ENCODE data around the gene CEP162.

GRCh38 chr6:84166395-84166794, 61.0 kb downstream of the CEP162 start:
- no peak for TF ChIP-seq POLR2A (IDR thresholded peaks at IDR 0.05)
- TF ChIP-seq, protein P1, sequence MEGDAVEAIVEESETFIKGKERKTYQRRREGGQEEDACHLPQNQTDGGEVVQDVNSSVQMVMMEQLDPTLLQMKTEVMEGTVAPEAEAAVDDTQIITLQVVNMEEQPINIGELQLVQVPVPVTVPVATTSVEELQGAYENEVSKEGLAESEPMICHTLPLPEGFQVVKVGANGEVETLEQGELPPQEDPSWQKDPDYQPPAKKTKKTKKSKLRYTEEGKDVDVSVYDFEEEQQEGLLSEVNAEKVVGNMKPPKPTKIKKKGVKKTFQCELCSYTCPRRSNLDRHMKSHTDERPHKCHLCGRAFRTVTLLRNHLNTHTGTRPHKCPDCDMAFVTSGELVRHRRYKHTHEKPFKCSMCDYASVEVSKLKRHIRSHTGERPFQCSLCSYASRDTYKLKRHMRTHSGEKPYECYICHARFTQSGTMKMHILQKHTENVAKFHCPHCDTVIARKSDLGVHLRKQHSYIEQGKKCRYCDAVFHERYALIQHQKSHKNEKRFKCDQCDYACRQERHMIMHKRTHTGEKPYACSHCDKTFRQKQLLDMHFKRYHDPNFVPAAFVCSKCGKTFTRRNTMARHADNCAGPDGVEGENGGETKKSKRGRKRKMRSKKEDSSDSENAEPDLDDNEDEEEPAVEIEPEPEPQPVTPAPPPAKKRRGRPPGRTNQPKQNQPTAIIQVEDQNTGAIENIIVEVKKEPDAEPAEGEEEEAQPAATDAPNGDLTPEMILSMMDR (IDR thresholded peaks at IDR 0.05): no peak

All from lower leg skin (tissue), 3 donors.